Natural killer cell (primary cell): ENCODE results near the gene FRAS1. TPM values are rescaled to one million over a fixed set of nuclear protein-coding genes. Genes with fewer than 3 reads are reported as not detected.

Experiments
- ATAC-seq, 3 donors: fragments of 150-1000 bp in 2 of 3; fragments of 200-7000 bp in 1 of 3; cut with Tn5 transposase; 1 replicate in 1 of 3; 2 replicates in 2 of 3; pipeline ENCODE4 v1.10.0; 2021; ENCODE audit warnings: mild to moderate bottlenecking in 2 of 3, moderate library complexity in 2 of 3
- DNase-seq, 2 donors: peaks; one replicate each; pipeline versions ENCODE4 v3.0.0 to v3.0.0-alpha.2; 2013 to 2021; ENCODE audit warnings: mixed read lengths in 1 of 2
- H3K27ac ChIP-seq: one replicate; pipeline ENCODE4 v1.5.1; 2013; ENCODE audit warnings: mild to moderate bottlenecking, low read length
- H3K27me3 ChIP-seq: one replicate; pipeline ENCODE4 v1.6.1; 2013; ENCODE audit warnings: low read length; ENCODE audit not compliant: control insufficient read depth, insufficient read depth
- H3K36me3 ChIP-seq: one replicate; pipeline ENCODE4 v1.6.1; 2013; ENCODE audit warnings: low read length; ENCODE audit not compliant: control insufficient read depth, insufficient read depth
- H3K4me1 ChIP-seq: one replicate; pipeline ENCODE4 v1.6.1; 2013; ENCODE audit warnings: low read length; ENCODE audit not compliant: control insufficient read depth, insufficient read depth
- H3K4me3 ChIP-seq: one replicate; pipeline ENCODE4 v1.5.1; 2013; ENCODE audit warnings: low read length
- H3K9me3 ChIP-seq: one replicate; pipeline ENCODE4 v1.6.1; 2013; ENCODE audit warnings: low read length; ENCODE audit not compliant: control insufficient read depth, insufficient read depth
- H3K27ac Mint-ChIP-seq, 2 donors: one replicate each; pipeline ENCODE4 v1.8.0; 2022; ENCODE audit warnings: mild to moderate bottlenecking in 2 of 2, mixed read lengths in 2 of 2, moderate library complexity in 1 of 2
- H3K27me3 Mint-ChIP-seq, 2 donors: one replicate each; pipeline ENCODE4 v1.8.0; 2022; ENCODE audit warnings: low read depth in 2 of 2, mixed read lengths in 2 of 2
- H3K36me3 Mint-ChIP-seq: one replicate; pipeline ENCODE4 v1.8.0; 2022; ENCODE audit warnings: mixed read lengths
- H3K4me1 Mint-ChIP-seq, 2 donors: one replicate each; pipeline ENCODE4 v1.8.0; 2022; ENCODE audit warnings: mixed read lengths in 2 of 2
- H3K4me3 Mint-ChIP-seq: one replicate; pipeline ENCODE4 v1.8.0; 2022; ENCODE audit warnings: mild to moderate bottlenecking, moderate library complexity, mixed read lengths
- H3K9me3 Mint-ChIP-seq, 2 donors: one replicate each; pipeline ENCODE4 v1.8.0; 2022; ENCODE audit warnings: mixed read lengths in 2 of 2
- CTCF ChIP-seq: fragments of 200-600 bp; IDR thresholded peaks from one replicate; pipeline ENCODE4 v1.8.0; 2022; ENCODE audit warnings: antibody characterized with exemption
- WGBS: methylation state at CpG from one replicate; pipeline ENCODE4 v1.1.7; 2013; ENCODE audit warnings: missing lambda C conversion rate; ENCODE audit not compliant: insufficient coverage; 5-methylcytosine and 5-hydroxymethylcytosine counted together
- intact Hi-C: fragments of 100-400 bp; cut with micrococcal nuclease; formaldehyde crosslinking; loops from one replicate; pipeline ENCODE4 v1.14.2; 2022
- total RNA-seq, 4 donors: library from RNA; stranded (reverse); fragments of 120-200 nt in 1 of 4; gene quantifications; one replicate each; pipeline versions ENCODE4 v1.2.3 to v1.2.4, GENCODE V29; 2013 to 2022

Gene FRAS1
- total RNA-seq, 3 donors from 2014 or later (not counting 1 experiment from before 2014, with no cell fraction given) = 0.15 to 0.31 TPM; not detected in 1

GRCh38 chr4:78068481-78068880 is 11.4 kb downstream of the FRAS1 start:
- TF ChIP-seq CTCF = no peak
- intact Hi-C loops = no loop called here
- Mint-ChIP-seq H3K27ac (no peak overlapping the region), H3K27me3 (peaks cover 18 to 37% of the 10 kb centered on the region in 2 donors), H3K4me3 (no peak overlapping the region), H3K9me3 (no peaks in the 10 kb centered on the region), H3K36me3 (no peaks in the 10 kb centered on the region), H3K4me1 (no peaks in the 10 kb centered on the region)
- Histone ChIP-seq H3K27ac (no peak overlapping the region), H3K27me3 (peaks cover 9% of the 10 kb centered on the region), H3K4me1 (no peaks in the 10 kb centered on the region), H3K4me3 (no peak overlapping the region), H3K36me3 (no peaks in the 10 kb centered on the region), H3K9me3 (no peaks in the 10 kb centered on the region)
- DNase-seq (no peak), ATAC-seq (no peak)
- no CpG with 5 or more reads among the region's 1 CpG for WGBS

- ATAC-seq = no peak
- no peaks in the 10 kb centered on the region for H3K36me3 ChIP-seq
- no peak for TF ChIP-seq CTCF
- peaks cover 20 to 44% of the 10 kb centered on the region in 2 donors for H3K27me3 Mint-ChIP-seq
- no peak overlapping the region for H3K4me3 ChIP-seq
- H3K27me3 ChIP-seq = peaks cover 9% of the 10 kb centered on the region
- H3K27ac ChIP-seq = no peak overlapping the region
- no peaks in the 10 kb centered on the region for H3K9me3 Mint-ChIP-seq
- no peak overlapping the region for H3K27ac Mint-ChIP-seq
- no peaks in the 10 kb centered on the region for H3K9me3 ChIP-seq
- no peaks in the 10 kb centered on the region for H3K4me1 Mint-ChIP-seq
- no peak overlapping the region for H3K4me3 Mint-ChIP-seq
- intact Hi-C loops = no loop called here
- WGBS = 74% methylated on average over 4 of the region's 4 CpGs
- no peaks in the 10 kb centered on the region for H3K4me1 ChIP-seq
- DNase-seq = no peak
- H3K36me3 Mint-ChIP-seq = no peaks in the 10 kb centered on the region
These were observed 12.2 kb downstream of the FRAS1 start for GRCh38 chr4:78069319-78069718.

GRCh38 chr4:78069859-78070258 is 12.7 kb downstream of the FRAS1 start:
- ATAC-seq (no peak), DNase-seq (no peak)
- Histone ChIP-seq H3K4me1 (no peaks in the 10 kb centered on the region), H3K9me3 (no peaks in the 10 kb centered on the region), H3K27me3 (peaks cover 6% of the 10 kb centered on the region), H3K4me3 (no peak overlapping the region), H3K27ac (no peak overlapping the region), H3K36me3 (no peaks in the 10 kb centered on the region)
- no peak overlapping the region for H3K27ac Mint-ChIP-seq
- H3K36me3 Mint-ChIP-seq = no peaks in the 10 kb centered on the region
- intact Hi-C loops = no loop called here
- WGBS = 65% methylated on average over 3 of the region's 3 CpGs
- no peak for TF ChIP-seq CTCF
- H3K9me3 Mint-ChIP-seq = no peaks in the 10 kb centered on the region
- H3K4me3 Mint-ChIP-seq = no peak overlapping the region
- H3K27me3 Mint-ChIP-seq = peaks cover 23 to 49% of the 10 kb centered on the region in 2 donors
- no peaks in the 10 kb centered on the region for H3K4me1 Mint-ChIP-seq

GRCh38 chr4:78070731-78071282 is 13.7 kb downstream of the FRAS1 start:
- ATAC-seq (no peak), DNase-seq (no peak)
- TF ChIP-seq CTCF = no peak
- intact Hi-C loops = no loop called here
- H3K4me3 ChIP-seq = no peak overlapping the region
- no peaks in the 10 kb centered on the region for H3K4me1 Mint-ChIP-seq
- no peaks in the 10 kb centered on the region for H3K9me3 ChIP-seq
- H3K36me3 ChIP-seq = no peaks in the 10 kb centered on the region
- H3K4me3 Mint-ChIP-seq = no peak overlapping the region
- no peak overlapping the region for H3K27ac Mint-ChIP-seq
- H3K27me3 ChIP-seq = peaks cover 5% of the 10 kb centered on the region
- no peaks in the 10 kb centered on the region for H3K9me3 Mint-ChIP-seq
- H3K36me3 Mint-ChIP-seq = no peaks in the 10 kb centered on the region
- 77% methylated on average over 2 of the region's 2 CpGs for WGBS
- H3K27me3 Mint-ChIP-seq = peaks cover 22 to 52% of the 10 kb centered on the region in 2 donors
- no peaks in the 10 kb centered on the region for H3K4me1 ChIP-seq
- no peak overlapping the region for H3K27ac ChIP-seq
